ENCODE measurements around the gene NUDT4. TPM values are rescaled to one million over a fixed set of nuclear protein-coding genes. Genes with fewer than 3 reads are reported as not detected.

Gene NUDT4
- total RNA-seq, 1 experiment from 2014 or later = 93.8 TPM

DNA sequence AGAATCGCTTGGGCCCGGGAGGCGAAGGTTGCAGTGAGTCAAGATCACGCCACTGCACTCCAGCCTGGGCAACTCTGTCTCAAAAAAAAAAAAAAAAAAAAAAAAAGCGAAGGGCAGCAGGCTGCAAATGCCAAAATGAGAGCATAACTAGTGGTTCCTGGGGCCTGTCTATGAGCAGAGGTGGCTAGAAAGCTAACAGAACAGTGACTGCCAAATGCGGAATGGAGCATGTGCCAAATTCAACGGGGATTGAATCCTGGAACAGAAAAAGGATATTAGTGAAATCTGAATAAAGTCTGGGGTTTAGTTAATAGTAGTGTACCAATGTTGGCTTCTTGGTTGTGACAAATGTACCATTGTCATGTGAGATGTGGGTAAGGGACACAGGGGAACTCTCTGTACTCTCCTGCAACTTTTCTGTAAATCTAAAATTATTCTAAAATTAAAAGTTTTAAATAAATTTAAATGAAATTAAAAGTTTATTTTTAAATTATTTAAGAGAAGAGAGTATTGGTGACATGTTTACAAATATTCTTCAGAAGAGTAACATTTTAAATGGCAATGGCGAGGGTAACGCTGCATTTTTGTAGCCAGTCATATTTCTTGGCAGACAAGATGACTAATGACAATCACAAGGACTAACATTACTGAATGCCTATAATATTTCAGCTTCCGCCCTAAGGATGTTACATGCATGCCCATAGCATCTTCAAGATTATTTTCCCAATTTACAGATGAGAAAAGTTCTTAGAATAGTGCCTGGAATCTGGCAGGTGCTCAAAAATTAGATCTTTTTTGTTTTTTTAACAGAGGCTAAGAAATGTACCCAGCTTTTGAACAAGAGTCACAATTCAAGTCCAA is 28.9 kb upstream of the NUDT4 start:
- Histone ChIP-seq H3K9me3 (ENCODE audit: low read depth, low read length, poor library complexity, severe bottlenecking) (no peaks in the 10 kb centered on the region), H3K27me3 (replicated peaks; ENCODE audit: insufficient read depth, low read depth, low read length, poor library complexity) (no peaks in the 10 kb centered on the region), H3K36me3 (ENCODE audit: insufficient read depth, low read length, poor library complexity, severe bottlenecking) (no peaks in the 10 kb centered on the region), H3K4me1 (ENCODE audit: insufficient read depth, low read length, poor library complexity, severe bottlenecking) (peaks cover 7% of the 10 kb centered on the region), H3K27ac (ENCODE audit: low read depth, low read length, poor library complexity, severe bottlenecking) (no peak overlapping the region), H3K4me3 (ENCODE audit: low read depth, low read length, poor library complexity, severe bottlenecking) (no peak overlapping the region)
- intact Hi-C loops (cut with micrococcal nuclease; ENCODE audit: unreplicated experiment) = no loop called here
- TF ChIP-seq, protein P1, sequence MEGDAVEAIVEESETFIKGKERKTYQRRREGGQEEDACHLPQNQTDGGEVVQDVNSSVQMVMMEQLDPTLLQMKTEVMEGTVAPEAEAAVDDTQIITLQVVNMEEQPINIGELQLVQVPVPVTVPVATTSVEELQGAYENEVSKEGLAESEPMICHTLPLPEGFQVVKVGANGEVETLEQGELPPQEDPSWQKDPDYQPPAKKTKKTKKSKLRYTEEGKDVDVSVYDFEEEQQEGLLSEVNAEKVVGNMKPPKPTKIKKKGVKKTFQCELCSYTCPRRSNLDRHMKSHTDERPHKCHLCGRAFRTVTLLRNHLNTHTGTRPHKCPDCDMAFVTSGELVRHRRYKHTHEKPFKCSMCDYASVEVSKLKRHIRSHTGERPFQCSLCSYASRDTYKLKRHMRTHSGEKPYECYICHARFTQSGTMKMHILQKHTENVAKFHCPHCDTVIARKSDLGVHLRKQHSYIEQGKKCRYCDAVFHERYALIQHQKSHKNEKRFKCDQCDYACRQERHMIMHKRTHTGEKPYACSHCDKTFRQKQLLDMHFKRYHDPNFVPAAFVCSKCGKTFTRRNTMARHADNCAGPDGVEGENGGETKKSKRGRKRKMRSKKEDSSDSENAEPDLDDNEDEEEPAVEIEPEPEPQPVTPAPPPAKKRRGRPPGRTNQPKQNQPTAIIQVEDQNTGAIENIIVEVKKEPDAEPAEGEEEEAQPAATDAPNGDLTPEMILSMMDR (conservative IDR thresholded peaks at IDR 0.05; ENCODE audit: low read depth, low read length) = no peak
- no peak for TF ChIP-seq EZH2 (IDR thresholded peaks at IDR 0.05; ENCODE audit: borderline replicate concordance, low read depth, low read length, poor library complexity, severe bottlenecking)
- no TSS peak for BruUV-seq (replicated peaks)
- DNase-seq (ENCODE audit: low spot score) = no peak
- POLR2A ChIA-PET (ENCODE audit: low non-redundant PET) = no interaction called here
- CTCF ChIA-PET = no interaction called here

DNA sequence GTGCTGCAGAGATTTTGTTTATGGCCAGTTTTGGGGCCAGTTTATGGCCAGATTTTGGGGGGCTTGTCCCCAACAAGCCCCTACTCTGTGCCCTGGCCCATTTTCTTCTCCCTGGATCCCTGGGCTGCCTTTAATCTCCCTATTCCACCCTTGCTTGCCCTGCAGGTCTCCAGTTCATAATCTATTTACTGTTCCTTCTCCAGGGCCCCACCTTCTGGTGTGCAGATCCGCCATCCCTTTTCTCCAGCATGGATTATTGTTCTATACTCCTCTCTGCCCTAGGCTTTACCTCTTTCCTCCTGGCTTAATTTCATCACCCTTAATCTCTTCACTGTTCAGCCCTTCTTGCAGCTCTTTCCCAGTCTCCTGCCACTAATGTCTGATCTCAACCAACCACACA is 26.0 kb upstream of the NUDT4 start:
- no peaks in the 10 kb centered on the region for H3K36me3 ChIP-seq (ENCODE audit: insufficient read depth, low read length, poor library complexity, severe bottlenecking)
- ChIA-PET POLR2A (ENCODE audit: low non-redundant PET) (interaction anchor here (0.7 kb wide), 1 partner anchor 464 kb away, joined by 4 read pairs; no protein-coding TSS in a partner anchor), CTCF (no interaction called here)
- DNase-seq (ENCODE audit: low spot score) = no peak
- no peaks in the 10 kb centered on the region for H3K27me3 ChIP-seq (replicated peaks; ENCODE audit: insufficient read depth, low read depth, low read length, poor library complexity)
- intact Hi-C loops (cut with micrococcal nuclease; ENCODE audit: unreplicated experiment) = no loop called here
- no peak overlapping the region for H3K4me3 ChIP-seq (ENCODE audit: low read depth, low read length, poor library complexity, severe bottlenecking)
- H3K27ac ChIP-seq (ENCODE audit: low read depth, low read length, poor library complexity, severe bottlenecking) = no peak overlapping the region
- no peaks in the 10 kb centered on the region for H3K9me3 ChIP-seq (ENCODE audit: low read depth, low read length, poor library complexity, severe bottlenecking)
- no TSS peak for BruUV-seq (replicated peaks)
- H3K4me1 ChIP-seq (ENCODE audit: insufficient read depth, low read length, poor library complexity, severe bottlenecking) = peaks cover 7% of the 10 kb centered on the region
- no peak for TF ChIP-seq EZH2 (IDR thresholded peaks at IDR 0.05; ENCODE audit: borderline replicate concordance, low read depth, low read length, poor library complexity, severe bottlenecking)
- TF ChIP-seq, protein P1 (conservative IDR thresholded peaks at IDR 0.05; ENCODE audit: low read depth, low read length) = no peak

DNA sequence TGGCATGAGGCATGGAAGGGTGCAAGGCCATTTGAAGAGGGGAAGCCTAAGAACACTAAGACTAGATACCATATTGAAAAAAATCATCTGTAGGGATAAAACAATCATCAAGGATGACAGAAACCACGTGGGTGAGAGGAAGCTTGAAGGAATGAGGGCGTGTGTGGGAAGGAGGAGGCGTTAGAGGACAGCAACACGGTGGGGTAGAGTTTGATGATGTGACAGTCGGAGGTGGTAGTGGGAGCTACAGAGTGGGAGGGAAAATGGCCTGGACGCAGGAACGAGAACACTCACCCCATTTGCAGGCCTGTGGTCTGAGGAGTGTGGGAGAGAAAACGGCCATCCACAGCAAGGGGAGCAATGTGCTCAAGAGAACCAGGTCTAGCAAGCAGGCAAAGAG is 25.4 kb upstream of the NUDT4 start:
- BruUV-seq (replicated peaks) = no TSS peak
- no peaks in the 10 kb centered on the region for H3K36me3 ChIP-seq (ENCODE audit: insufficient read depth, low read length, poor library complexity, severe bottlenecking)
- POLR2A ChIA-PET (ENCODE audit: low non-redundant PET) = no interaction called here
- CTCF ChIA-PET = no interaction called here
- no peaks in the 10 kb centered on the region for H3K9me3 ChIP-seq (ENCODE audit: low read depth, low read length, poor library complexity, severe bottlenecking)
- TF ChIP-seq, protein P1 (conservative IDR thresholded peaks at IDR 0.05; ENCODE audit: low read depth, low read length) = no peak
- no peak for TF ChIP-seq EZH2 (IDR thresholded peaks at IDR 0.05; ENCODE audit: borderline replicate concordance, low read depth, low read length, poor library complexity, severe bottlenecking)
- H3K27ac ChIP-seq (ENCODE audit: low read depth, low read length, poor library complexity, severe bottlenecking) = no peak overlapping the region
- H3K4me1 ChIP-seq (ENCODE audit: insufficient read depth, low read length, poor library complexity, severe bottlenecking) = peaks cover 2% of the 10 kb centered on the region
- no peak overlapping the region for H3K4me3 ChIP-seq (ENCODE audit: low read depth, low read length, poor library complexity, severe bottlenecking)
- intact Hi-C loops (cut with micrococcal nuclease; ENCODE audit: unreplicated experiment) = no loop called here
- no peak for DNase-seq (ENCODE audit: low spot score)
- no peaks in the 10 kb centered on the region for H3K27me3 ChIP-seq (replicated peaks; ENCODE audit: insufficient read depth, low read depth, low read length, poor library complexity)
